Measurements from ENCODE around the gene CPT2. TPM values are rescaled to one million over a fixed set of nuclear protein-coding genes. Genes with fewer than 3 reads are reported as not detected.

Gene CPT2
- total and polyA plus RNA-seq, 9 of the 15 experiments (the other 6 are each of a cell fraction or from before 2014, with no cell fraction given) = 7.6 to 25.1 (median 16.8) TPM

GRCh38 chr1:53238197-53239155 lies 41.9 kb downstream of the CPT2 start, which contains the start of gene MAGOH (continued):
- TF ChIP-seq NFRKB (IDR thresholded peaks at IDR 0.05; ENCODE audit: low read depth) (peak; percentile 74; the same call in 1 of the 2 replicates), DIDO1 (tag; IDR thresholded peaks at IDR 0.05; ENCODE audit: low read depth) (peak; percentile 95), FOXA3 (CRISPR knock-in tag; conservative IDR thresholded peaks at IDR 0.05 in 1 of 2, IDR thresholded peaks at IDR 0.05 in 1 of 2) (0 out of 4 replicates have a peak, but pooled peaks of 1 of the 2 experiments have one; percentile 28), HMGN3 (IDR thresholded peaks at IDR 0.05; ENCODE audit: borderline replicate concordance, extremely low read depth, insufficient read length, low read depth, low read length) (peak; percentile 87), CBX1 (IDR thresholded peaks at IDR 0.05; ENCODE audit: low read depth) (peak; percentile 89; the same call in 1 of the 2 replicates), SRSF1 (IDR thresholded peaks at IDR 0.05; ENCODE audit: low read depth, low read length) (no peak), KDM4B (IDR thresholded peaks at IDR 0.05; ENCODE audit: borderline replicate concordance in 2 of 2, low read depth in 1 of 2) (peak in 1 of 2 experiments; percentile 89; a peak in 2 of 4 replicates), GTF2F1 (IDR thresholded peaks at IDR 0.05; ENCODE audit: low read depth, low read length) (peak; percentile 17; the same call in 1 of the 2 replicates), HDAC3 (IDR thresholded peaks at IDR 0.05; ENCODE audit: borderline replicate concordance, partially characterized antibody) (no peak), CAMTA2 (CRISPR knock-in tag; conservative IDR thresholded peaks at IDR 0.05) (0 out of 2 replicates have a peak, but pooled peaks have one; percentile 8), MTA1 (IDR thresholded peaks at IDR 0.05; ENCODE audit: borderline replicate concordance) (peak; percentile 100), ZNF280A (IDR thresholded peaks at IDR 0.05; ENCODE audit: low read depth, partially characterized antibody) (no peak)
- TF ChIP-seq, protein P1, sequence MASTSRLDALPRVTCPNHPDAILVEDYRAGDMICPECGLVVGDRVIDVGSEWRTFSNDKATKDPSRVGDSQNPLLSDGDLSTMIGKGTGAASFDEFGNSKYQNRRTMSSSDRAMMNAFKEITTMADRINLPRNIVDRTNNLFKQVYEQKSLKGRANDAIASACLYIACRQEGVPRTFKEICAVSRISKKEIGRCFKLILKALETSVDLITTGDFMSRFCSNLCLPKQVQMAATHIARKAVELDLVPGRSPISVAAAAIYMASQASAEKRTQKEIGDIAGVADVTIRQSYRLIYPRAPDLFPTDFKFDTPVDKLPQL (IDR thresholded peaks at IDR 0.05; ENCODE audit: extremely low read depth, insufficient read length) = no peak
- TF ChIP-seq, protein P2, sequence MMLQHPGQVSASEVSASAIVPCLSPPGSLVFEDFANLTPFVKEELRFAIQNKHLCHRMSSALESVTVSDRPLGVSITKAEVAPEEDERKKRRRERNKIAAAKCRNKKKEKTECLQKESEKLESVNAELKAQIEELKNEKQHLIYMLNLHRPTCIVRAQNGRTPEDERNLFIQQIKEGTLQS (IDR thresholded peaks at IDR 0.05) = peak; percentile 90
- TF ChIP-seq, protein P2 (CRISPR knock-in tag; conservative IDR thresholded peaks at IDR 0.05) = no peak
- TF ChIP-seq, protein P3, sequence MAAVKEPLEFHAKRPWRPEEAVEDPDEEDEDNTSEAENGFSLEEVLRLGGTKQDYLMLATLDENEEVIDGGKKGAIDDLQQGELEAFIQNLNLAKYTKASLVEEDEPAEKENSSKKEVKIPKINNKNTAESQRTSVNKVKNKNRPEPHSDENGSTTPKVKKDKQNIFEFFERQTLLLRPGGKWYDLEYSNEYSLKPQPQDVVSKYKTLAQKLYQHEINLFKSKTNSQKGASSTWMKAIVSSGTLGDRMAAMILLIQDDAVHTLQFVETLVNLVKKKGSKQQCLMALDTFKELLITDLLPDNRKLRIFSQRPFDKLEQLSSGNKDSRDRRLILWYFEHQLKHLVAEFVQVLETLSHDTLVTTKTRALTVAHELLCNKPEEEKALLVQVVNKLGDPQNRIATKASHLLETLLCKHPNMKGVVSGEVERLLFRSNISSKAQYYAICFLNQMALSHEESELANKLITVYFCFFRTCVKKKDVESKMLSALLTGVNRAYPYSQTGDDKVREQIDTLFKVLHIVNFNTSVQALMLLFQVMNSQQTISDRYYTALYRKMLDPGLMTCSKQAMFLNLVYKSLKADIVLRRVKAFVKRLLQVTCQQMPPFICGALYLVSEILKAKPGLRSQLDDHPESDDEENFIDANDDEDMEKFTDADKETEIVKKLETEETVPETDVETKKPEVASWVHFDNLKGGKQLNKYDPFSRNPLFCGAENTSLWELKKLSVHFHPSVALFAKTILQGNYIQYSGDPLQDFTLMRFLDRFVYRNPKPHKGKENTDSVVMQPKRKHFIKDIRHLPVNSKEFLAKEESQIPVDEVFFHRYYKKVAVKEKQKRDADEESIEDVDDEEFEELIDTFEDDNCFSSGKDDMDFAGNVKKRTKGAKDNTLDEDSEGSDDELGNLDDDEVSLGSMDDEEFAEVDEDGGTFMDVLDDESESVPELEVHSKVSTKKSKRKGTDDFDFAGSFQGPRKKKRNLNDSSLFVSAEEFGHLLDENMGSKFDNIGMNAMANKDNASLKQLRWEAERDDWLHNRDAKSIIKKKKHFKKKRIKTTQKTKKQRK (IDR thresholded peaks at IDR 0.05; ENCODE audit: borderline replicate concordance, low read depth, low read length) = no peak
- TF ChIP-seq, protein P4, sequence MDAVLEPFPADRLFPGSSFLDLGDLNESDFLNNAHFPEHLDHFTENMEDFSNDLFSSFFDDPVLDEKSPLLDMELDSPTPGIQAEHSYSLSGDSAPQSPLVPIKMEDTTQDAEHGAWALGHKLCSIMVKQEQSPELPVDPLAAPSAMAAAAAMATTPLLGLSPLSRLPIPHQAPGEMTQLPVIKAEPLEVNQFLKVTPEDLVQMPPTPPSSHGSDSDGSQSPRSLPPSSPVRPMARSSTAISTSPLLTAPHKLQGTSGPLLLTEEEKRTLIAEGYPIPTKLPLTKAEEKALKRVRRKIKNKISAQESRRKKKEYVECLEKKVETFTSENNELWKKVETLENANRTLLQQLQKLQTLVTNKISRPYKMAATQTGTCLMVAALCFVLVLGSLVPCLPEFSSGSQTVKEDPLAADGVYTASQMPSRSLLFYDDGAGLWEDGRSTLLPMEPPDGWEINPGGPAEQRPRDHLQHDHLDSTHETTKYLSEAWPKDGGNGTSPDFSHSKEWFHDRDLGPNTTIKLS (IDR thresholded peaks at IDR 0.05; ENCODE audit: borderline replicate concordance, low read depth) = peak; percentile 93
